KBM-7 (cell line): ENCODE results near the gene PLEKHO2.
"Not testable (repeated sequence)": the region's sequence is repeated elsewhere in the genome, so short reads cannot be mapped to it uniquely, and the experiment has no call there.

Experiments used
- DNase-seq: peaks from one replicate; pipeline ENCODE4 v3.0.0-alpha.2; 2015
- in situ Hi-C: fragments of 300-500 bp; cut with MboI; formaldehyde crosslinking; loops from 2 replicates; pipeline ENCODE4 v1.14.3; 2020; ENCODE audit warnings: low sequenced_read_pairs, low pct_unique_long_range_greater_than_20kb, mixed read lengths

The PLEKHO2 gene

DNA sequence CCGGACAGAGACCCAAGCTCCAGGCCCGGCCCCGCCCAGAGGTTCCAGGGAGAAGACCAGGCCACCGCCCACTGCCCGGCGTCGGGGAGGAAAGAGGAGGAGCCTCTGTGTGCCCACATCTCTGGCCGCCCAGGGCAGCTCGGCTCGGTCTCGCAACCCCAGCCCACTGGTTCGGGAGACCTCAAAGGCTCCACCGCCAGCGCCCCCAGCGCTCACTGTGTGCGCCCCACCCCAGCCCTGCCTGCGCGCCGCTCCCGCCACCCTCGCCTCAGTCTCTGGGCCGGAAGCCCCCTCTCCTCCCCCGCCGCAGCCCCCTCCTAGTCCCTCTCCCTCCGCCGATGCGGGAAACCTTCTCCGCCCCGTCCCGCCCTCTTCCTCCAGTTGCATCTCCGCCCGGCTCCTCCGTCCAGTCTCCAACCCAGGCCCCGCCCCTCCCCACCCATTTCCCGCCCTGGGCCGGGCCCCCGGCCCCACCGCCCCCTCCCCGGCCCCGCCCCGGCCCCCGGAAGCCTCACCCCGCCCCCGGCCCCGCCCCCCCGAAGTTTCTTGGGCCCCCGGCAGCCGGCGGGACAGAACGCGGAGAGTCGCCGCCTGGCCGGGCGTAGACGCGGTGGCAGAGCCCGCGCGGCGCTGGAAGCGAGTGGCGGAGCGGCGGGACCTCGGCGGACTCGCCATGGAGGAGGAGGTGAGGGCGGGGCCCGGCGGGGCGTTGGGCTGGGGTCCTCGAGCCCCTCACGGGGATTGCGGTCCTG lies at the start of gene PLEKHO2:
Gene PLEKHO2 (plus strand): TSS at position 572 of the 752 bp plus-strand sequence. CDS start 102 bp downstream, at position 674.
- in situ Hi-C loops: no loop called here
- DNase-seq: peak; percentile 97

GRCh38 chr15:64792282-64792681 lies 49.4 kb upstream of the PLEKHO2 start:
- in situ Hi-C loops: no loop called here
- no peak for DNase-seq

DNA sequence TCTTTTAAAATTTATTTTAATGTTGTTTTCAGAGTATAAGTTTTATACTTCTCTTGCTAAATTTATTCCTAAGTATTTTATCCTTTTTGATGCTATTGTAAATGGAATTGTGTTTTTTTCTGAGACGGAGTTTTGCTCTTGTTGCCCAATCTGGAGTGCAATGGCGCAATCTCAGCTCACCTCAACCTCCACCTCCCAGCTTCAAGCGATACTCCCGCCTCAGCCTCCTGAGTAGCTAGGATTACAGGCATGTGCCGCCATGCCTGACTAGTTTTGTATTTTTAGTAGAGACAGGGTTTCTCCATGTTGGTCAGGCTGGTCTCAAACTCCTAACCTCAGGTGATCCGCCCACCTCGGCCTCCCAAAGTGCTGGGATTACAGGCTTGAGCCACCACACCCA lies 46.4 kb upstream of the PLEKHO2 start:
- DNase-seq, in situ Hi-C loops: not testable (repeated sequence)

- DNase-seq, in situ Hi-C loops: not testable (repeated sequence)
Measured at GRCh38 chr15:64795921-64796320, 45.8 kb upstream of the PLEKHO2 start.

DNA sequence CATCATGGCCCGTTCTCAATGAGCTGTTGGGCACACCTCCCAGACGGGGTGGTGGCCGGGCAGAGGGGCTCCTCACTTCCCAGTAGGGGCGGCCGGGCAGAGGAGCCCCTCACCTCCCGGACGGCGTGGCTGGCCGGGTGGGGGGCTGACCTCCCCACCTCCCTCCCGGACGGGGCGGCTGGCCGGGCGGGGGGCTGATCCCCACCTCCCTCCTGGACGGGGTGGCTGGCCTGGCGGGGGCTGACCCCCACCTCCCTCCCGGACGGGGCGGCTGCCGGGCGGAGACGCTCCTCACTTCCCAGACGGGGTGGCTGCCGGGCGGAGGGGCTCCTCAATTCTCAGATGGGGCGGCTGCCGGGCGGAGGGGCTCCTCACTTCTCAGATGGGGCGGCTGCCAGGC lies 42.8 kb upstream of the PLEKHO2 start:
- in situ Hi-C loops, DNase-seq: not testable (repeated sequence)

GRCh38 chr15:64800476-64800875 lies 41.2 kb upstream of the PLEKHO2 start:
- DNase-seq: no peak
- in situ Hi-C loops: loop anchor here (10.0 kb wide), 1 partner anchor 56 kb away; no protein-coding TSS in a partner anchor

- in situ Hi-C loops: loop anchor here (10.0 kb wide), 1 partner anchor 59 kb away; no protein-coding TSS in a partner anchor
- no peak for DNase-seq
Measured at GRCh38 chr15:64803526-64803925, 38.2 kb upstream of the PLEKHO2 start.

GRCh38 chr15:64804619-64805018 lies 37.1 kb upstream of the PLEKHO2 start:
- in situ Hi-C loops: loop anchor here (10.0 kb wide), 1 partner anchor 60 kb away; no protein-coding TSS in a partner anchor

GRCh38 chr15:64806509-64806908 lies 35.2 kb upstream of the PLEKHO2 start:
- in situ Hi-C loops: loop anchor here (10.0 kb wide), 1 partner anchor 62 kb away; no protein-coding TSS in a partner anchor
- no peak for DNase-seq

More at GRCh38 chr15:64804619-64805018, 37.1 kb upstream of the PLEKHO2 start:
- DNase-seq: no peak

DNA sequence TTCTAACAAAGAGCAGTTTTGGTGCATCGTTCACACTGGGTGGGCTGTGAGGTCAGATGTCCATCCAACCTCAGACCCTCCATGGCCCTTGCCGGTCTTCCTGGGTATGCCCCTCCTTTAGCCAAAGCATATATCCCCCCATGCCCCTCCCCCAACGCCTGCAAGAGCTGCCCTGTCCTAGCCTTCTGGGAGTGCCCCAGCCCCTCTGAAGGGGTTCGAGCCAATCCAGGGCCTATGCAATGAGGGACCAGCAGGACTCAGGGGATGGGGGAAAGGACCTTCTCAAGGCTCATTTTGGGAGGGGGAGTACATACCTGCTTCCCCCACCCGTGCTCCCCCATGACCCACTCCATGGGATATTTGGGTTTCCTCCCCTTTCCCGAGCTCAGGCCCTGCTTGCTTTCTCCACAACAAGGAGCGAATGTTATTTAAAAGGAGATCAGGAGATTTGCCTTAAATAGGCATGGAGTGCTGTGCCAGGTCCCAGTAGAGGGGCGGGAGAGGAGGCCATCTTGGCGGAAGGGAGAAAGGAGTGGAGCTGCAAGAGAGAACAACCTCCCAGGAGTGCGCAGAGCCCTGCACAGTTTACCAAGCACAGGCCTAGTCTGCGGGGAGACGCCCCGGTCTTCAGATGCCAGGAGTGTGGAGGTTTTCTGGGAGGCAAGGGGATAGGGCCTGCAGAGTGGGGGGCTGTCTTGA lies 34.5 kb upstream of the PLEKHO2 start:
- in situ Hi-C loops: loop anchor here (10.0 kb wide), 1 partner anchor 62 kb away; no protein-coding TSS in a partner anchor
- DNase-seq: no peak

DNA sequence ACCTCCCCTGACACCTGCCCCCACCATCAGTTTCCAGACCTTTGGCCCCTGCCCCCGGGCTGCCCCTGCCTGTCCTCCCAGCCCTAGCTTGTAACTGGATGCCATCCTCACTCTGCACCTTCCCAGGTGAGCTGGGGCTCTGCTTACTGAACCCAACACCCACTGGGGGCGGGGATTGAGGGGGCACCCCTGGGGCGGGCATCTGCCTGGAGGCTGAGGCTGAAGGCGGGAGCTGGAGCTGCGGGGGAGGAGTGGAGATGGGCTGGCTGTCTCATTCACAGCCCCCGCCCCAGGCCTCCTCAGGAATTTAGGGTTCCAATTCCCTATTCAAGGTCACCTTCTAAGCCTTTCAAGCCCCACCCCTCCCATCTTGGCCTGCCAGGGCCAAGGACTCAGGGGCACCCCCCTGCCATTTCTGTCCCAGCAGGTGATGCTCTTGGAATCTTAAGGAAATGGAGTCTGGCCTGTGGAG lies 33.9 kb upstream of the PLEKHO2 start:
- no peak for DNase-seq
- in situ Hi-C loops: loop anchor here (10.0 kb wide), 1 partner anchor 63 kb away; no protein-coding TSS in a partner anchor

GRCh38 chr15:64808785-64809453 lies 32.8 kb upstream of the PLEKHO2 start:
- DNase-seq: no peak
- in situ Hi-C loops: loop anchor here (10.0 kb wide), 1 partner anchor 64 kb away; no protein-coding TSS in a partner anchor

DNA sequence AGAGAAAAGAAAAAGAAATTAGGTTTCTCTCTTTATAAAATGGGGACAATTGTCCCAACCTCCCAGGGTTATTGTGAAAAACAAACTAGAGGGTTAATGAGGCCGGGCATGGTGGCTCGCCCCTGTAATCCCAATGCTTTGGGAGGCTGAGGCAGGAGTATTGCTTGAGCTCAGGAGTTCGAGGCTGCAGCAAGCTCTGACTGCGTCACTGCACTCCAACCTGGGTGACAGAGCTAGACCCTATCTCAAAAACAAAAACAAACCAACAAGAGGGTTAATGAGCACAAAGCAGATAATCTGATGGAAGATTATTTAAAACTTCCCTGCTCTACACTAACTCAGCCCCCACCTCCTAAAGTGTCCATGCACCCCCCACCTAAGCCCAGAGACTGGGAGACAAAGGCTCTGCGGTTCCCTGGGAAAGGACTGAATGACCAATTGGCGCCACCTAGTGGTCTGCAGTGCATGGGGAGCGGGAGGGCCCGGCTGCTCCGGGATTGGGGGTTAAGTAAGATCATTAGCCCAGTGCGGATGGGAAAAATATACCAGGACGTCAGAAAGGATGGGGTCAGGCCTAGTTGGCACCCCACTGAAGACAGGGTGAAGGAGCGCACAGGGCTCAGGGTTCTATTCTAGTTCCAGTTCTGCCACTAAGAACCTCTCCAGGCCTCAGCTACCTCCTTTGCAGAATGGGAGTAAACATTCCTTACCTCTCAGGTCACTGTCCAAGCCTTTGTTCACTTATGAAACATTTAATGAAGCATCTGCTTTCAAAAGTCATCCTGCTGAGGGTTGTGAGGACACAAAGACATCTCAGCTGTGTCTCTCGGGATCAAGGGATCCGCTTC lies 31.8 kb upstream of the PLEKHO2 start:
- in situ Hi-C loops: loop anchor here (10.0 kb wide), 1 partner anchor 65 kb away; no protein-coding TSS in a partner anchor
- DNase-seq: peak; percentile 90

GRCh38 chr15:64810497-64811326 lies 31.0 kb upstream of the PLEKHO2 start:
- no peak for DNase-seq
- in situ Hi-C loops: no loop called here

GRCh38 chr15:64813075-64813474 lies 28.6 kb upstream of the PLEKHO2 start:
- in situ Hi-C loops: no loop called here
- peak; percentile 53 for DNase-seq

DNA sequence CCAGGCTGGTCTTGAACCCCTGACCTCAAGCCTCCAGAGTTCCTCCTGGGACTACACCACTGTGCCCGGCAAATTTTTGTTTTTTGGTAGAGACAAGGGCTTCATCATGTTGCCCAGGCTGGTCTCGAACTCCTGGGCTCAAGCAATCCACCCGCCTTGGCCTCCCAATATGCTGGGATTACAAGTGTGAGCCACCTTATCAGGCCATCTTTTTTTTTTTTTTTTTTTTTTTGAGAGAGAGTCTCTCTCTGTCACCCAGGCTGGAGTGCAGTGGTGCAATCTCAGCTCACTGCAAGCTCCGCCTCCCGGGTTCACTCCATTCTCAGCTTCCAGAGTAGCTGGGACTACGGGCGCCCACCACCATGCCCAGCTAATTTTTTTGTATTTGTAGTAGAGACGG lies 27.4 kb upstream of the PLEKHO2 start:
- in situ Hi-C loops: not testable (repeated sequence)

DNA sequence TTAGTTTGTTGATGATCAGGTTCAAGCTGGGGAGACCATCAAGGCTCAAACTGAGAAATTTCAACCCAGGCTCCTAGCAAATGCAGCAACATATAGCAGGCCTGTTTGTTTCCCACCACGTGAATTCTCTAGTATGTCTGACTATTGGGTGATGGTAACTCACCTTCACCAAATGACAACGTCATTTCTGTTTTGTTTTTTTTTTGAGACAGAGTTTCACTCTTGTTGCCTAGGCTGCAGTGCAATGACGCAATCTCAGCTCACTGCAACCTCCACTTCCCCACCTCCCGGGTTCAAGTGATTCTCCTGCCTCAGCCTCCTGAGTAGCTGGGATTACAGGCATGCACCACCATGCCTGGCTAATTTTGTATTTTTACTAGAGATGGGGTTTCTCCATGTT lies 26.8 kb upstream of the PLEKHO2 start:
- in situ Hi-C loops: not testable (repeated sequence)
- peak; percentile 24 for DNase-seq

More for the DNA sequence above, 27.4 kb upstream of the PLEKHO2 start:
- DNase-seq: not testable (repeated sequence)
